Measurements from ENCODE around the gene HOTAIR.

The HOTAIR gene

DNA sequence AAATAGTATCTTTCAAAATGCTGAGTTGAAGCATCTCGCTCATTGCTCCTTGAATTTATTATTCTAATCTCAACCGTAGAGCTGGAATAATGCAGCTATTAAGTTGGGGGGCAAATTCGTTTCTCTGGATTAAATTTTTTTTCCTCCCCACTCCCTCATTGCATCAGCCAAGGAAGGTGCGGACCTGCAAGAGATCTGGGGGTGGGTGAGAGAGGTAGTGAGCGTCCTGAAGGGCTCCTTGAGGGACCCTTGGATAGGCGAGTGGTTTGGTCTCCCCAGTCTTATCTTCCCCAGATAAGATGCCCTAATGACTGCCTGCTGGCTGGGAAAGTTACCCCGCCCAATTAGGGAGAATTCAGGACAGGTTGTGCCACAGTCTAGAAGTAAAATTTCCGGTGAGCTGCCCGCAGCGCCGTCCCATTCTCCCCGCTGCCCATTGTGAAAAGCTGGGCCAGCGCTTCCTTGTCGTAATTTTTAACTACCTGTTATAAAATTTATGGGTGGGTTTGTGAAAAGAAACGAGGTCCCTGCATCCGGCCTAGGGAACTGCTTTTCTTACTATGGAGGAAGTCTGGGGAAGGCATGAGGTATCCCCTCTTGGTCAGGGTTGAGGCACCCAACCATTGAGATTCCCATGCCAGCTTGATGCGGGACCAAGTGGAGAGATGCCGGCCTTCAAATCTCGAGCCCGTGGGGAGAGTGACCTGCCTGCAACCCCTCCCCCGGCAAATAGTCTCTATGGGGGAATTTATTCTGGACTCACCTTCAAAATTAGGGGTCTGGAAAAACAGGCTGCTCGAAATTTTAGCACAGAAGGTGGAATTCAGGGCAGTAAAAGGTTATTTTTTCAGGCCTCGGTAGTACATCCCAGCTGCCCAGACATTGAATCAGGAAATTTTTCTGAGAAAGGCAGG lies 40.5 kb upstream of the HOTAIR start:
- TF ChIP-seq, protein P1, sequence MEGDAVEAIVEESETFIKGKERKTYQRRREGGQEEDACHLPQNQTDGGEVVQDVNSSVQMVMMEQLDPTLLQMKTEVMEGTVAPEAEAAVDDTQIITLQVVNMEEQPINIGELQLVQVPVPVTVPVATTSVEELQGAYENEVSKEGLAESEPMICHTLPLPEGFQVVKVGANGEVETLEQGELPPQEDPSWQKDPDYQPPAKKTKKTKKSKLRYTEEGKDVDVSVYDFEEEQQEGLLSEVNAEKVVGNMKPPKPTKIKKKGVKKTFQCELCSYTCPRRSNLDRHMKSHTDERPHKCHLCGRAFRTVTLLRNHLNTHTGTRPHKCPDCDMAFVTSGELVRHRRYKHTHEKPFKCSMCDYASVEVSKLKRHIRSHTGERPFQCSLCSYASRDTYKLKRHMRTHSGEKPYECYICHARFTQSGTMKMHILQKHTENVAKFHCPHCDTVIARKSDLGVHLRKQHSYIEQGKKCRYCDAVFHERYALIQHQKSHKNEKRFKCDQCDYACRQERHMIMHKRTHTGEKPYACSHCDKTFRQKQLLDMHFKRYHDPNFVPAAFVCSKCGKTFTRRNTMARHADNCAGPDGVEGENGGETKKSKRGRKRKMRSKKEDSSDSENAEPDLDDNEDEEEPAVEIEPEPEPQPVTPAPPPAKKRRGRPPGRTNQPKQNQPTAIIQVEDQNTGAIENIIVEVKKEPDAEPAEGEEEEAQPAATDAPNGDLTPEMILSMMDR (conservative IDR thresholded peaks at IDR 0.05; ENCODE audit: low read depth, low read length): no peak
- no peak for DNase-seq (ENCODE audit: low read depth)
- no peak overlapping the region for H3K4me3 ChIP-seq (ENCODE audit: low read length)

DNA sequence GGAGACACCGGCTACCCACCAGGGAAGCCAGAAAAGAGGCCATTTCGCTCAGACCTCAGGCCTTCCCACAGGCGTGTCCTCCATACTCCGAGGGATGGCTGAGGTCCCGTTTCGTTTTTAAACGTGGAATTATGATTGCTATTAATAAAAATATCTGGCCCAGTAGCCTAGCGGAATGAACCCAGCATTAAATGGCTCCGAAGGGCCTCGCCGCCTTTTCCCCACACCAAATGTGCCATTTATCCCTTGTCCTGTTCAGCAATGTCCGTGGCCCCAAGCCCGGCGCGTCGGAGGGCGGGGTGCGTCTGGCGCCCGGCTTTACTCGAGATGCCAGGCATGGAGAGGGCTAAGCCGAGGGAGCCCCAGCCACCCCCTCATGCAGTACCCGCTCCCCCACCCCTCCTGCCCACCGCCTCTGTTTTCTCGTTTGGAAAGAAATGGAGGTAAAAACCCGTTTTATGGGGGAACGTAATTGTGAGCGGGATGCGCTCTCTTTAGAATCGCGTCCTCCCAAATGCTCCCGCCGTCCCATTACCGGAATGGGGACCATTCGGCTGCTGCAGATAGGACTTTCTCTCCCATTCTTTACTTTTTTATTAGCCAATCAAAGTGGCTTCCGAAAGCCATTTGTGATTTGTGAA lies 39.7 kb upstream of the HOTAIR start:
- TF ChIP-seq, protein P1 (conservative IDR thresholded peaks at IDR 0.05; ENCODE audit: low read depth, low read length): no peak
- H3K4me3 ChIP-seq (ENCODE audit: low read length): no peak overlapping the region
- DNase-seq (ENCODE audit: low read depth): no peak

DNA sequence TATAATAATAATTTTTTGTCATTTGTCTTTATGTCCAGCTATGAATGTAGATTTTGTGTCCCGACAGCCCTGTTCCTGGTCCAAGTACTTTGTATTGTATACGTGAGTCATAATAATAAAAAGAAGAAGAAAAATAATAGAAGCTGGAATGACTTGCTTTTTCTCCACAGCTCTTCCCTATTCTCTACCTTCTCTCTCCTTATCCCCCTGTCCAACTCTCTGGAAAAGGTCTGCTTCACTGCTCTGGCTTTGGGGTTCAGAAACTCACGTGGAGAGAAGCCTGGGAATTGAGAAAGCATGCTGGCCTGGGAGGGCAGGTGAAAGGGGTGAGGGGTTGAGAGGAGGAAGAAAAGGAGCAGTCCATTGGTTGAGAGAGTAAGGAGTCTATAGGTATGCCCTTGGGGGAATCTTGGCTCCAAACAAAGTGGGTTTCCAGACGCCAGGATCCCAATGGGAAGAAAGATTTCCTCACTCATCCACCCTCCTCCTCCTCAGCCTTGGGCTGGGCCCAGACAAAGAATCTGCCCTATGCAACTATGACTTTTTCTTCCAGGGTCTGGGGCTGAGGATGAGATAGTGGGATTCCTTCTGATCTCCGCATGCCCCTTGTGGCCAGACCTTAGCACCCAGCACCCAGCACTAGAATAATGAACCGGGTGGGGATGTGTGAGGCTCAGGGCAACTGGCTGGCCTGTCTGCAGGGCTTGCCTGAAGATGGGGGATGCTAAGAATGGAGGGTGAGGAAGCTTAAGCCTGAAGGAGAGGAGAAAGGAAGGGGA lies 38.1 kb upstream of the HOTAIR start:
- no peak for DNase-seq (ENCODE audit: low read depth)
- TF ChIP-seq, protein P1 (conservative IDR thresholded peaks at IDR 0.05; ENCODE audit: low read depth, low read length): no peak
- H3K4me3 ChIP-seq (ENCODE audit: low read length): no peak overlapping the region

DNA sequence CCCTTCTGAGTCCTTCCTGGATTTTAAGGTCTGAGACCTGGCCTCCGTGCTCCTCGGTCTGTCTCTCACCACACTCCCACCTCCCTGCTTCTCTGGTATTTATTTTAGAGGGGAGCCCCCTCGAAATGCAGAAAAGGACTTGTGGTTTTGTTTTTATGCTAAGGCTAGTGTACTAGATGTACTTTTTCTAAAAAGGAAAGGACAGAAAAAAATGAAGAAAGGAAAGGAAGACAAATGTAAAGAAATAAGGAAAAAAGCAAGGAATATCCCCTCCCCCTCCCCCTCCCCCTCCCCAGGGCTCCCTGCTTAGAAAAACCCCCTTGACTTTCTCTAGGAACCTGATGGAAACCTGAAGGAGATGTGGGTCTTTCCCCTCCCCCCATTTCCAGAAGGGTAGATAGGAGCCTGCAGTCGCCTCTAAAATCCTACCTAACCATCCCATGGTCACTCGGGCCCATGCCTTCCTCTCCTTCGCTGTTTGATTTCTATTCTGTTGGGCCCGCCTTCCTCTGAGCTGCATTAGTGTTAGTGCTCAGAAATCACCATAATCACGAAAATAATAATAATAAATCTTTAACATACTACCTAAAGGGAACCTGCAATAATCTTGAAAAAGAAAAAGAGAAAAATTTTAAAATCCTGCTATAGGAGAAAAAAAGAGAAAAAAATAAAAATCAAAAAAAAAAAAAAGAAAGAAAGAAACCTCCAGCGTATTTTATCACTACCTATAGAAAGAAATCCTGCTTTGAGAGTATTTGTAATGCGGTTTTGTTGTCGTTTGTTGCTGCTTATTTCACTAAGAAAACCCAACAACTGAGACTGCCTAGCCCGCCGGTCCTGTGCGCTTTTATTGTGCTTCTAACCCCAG lies 37.1 kb upstream of the HOTAIR start:
- no peak overlapping the region for H3K4me3 ChIP-seq (ENCODE audit: low read length)
- no peak for DNase-seq (ENCODE audit: low read depth)

DNA sequence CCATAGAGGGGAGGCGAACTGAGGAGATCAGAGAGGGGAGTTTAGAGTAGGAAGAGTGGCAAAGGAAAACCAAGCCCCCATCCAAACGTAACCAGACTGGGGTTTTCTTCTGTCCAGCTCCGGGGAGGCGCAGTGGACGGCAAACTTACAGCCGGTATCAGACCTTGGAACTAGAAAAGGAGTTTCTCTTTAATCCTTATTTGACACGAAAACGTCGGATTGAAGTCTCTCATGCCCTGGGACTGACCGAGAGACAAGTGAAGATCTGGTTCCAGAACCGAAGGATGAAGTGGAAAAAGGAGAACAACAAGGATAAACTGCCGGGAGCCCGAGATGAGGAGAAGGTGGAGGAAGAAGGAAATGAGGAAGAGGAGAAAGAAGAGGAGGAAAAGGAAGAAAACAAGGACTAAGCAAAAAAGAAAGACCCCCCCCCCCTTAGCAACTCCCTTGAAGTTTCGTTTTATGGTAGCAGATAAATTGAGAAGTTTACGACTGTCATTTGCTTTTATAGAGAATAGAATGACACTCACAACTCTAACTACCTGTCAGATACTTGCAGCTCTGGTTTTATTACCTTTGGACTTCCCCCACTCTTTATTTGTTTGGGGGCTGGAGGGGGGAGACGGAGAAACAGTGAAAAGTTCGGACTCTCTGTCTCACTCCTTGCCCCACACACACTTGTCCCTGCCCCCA lies 36.4 kb upstream of the HOTAIR start:
- H3K4me3 ChIP-seq (ENCODE audit: low read length): no peak overlapping the region
- DNase-seq (ENCODE audit: low read depth): no peak
- TF ChIP-seq, protein P1 (conservative IDR thresholded peaks at IDR 0.05; ENCODE audit: low read depth, low read length): no peak

More for the DNA sequence above, 37.1 kb upstream of the HOTAIR start:
- TF ChIP-seq, protein P1 (conservative IDR thresholded peaks at IDR 0.05; ENCODE audit: low read depth, low read length): no peak

Data from retinal pigment epithelial cell (primary cell).